ENCODE results near the gene POMT2.

The POMT2 gene

DNA sequence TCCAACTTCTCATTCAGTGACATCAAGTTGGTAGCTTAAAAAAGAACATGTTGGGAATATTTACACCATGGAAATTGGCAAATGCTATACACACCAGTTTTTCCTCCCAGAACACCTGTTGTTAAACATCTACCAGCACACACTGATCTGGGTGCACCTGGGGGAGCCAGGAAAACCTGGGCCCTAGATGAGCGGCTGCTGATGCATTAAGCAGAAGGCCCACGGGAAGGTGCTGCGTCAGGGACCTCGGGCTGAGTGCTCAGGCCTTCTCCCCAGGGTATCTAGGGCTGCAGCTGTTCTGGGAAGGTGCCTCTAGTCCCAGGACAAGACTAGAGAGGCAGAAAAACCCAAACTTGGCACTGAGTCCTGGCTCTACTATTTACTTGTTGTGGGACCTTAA, 46.9 kb downstream of the POMT2 start:
- no peak for DNase-seq (ENCODE audit: low read depth)
- H3K4me3 ChIP-seq (ENCODE audit: low read depth, low read length) = no peak overlapping the region
- TF ChIP-seq POLR2A (IDR thresholded peaks at IDR 0.05; ENCODE audit: extremely low read depth, insufficient read length) = no peak
- TF ChIP-seq MAX (IDR thresholded peaks at IDR 0.05; ENCODE audit: low read depth, low read length) = no peak
- no peak for TF ChIP-seq MYC (IDR thresholded peaks at IDR 0.05; ENCODE audit: low read depth, low read length)
- TF ChIP-seq, protein P1, sequence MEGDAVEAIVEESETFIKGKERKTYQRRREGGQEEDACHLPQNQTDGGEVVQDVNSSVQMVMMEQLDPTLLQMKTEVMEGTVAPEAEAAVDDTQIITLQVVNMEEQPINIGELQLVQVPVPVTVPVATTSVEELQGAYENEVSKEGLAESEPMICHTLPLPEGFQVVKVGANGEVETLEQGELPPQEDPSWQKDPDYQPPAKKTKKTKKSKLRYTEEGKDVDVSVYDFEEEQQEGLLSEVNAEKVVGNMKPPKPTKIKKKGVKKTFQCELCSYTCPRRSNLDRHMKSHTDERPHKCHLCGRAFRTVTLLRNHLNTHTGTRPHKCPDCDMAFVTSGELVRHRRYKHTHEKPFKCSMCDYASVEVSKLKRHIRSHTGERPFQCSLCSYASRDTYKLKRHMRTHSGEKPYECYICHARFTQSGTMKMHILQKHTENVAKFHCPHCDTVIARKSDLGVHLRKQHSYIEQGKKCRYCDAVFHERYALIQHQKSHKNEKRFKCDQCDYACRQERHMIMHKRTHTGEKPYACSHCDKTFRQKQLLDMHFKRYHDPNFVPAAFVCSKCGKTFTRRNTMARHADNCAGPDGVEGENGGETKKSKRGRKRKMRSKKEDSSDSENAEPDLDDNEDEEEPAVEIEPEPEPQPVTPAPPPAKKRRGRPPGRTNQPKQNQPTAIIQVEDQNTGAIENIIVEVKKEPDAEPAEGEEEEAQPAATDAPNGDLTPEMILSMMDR (IDR thresholded peaks at IDR 0.05; ENCODE audit: low read depth, low read length) = no peak

- no peak for TF ChIP-seq MAX (IDR thresholded peaks at IDR 0.05; ENCODE audit: low read depth, low read length)
- TF ChIP-seq POLR2A (IDR thresholded peaks at IDR 0.05; ENCODE audit: extremely low read depth, insufficient read length) = no peak
- no peak for TF ChIP-seq MYC (IDR thresholded peaks at IDR 0.05; ENCODE audit: low read depth, low read length)
- TF ChIP-seq, protein P1 (IDR thresholded peaks at IDR 0.05; ENCODE audit: low read depth, low read length) = no peak
- no peak for DNase-seq (ENCODE audit: low read depth)
- H3K4me3 ChIP-seq (ENCODE audit: low read depth, low read length) = no peak overlapping the region
Measured at GRCh38 chr14:77272261-77272660, 48.4 kb downstream of the POMT2 start.

DNA sequence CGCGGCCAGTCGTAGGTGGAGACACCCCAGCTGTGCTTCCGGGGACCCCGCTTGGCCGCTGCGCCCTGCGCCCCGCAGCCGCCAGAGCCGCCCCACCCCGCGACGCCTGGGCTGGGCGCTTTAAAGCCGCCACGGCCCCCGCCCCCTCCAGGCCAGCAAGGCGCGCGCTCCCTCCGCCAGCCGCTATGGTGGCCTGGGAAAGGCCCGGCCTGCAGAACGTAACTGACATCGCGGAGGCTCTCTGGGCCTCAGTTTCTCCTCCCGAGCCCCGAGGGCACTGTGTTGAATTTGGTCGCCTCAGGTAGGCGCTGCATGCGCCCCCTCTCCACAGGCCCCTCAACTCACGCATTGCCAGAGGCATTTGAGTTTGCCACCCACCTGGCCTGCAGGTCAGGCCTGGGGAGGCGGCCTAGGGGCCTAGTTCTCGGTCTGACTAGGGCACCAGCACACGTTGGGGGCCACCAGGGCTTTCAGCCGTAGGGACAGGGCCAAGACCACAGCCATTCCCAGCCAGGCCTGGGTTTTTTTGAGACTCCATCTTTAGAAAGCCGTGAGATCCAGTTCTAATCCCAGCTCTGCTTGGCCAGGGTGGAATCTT, 49.5 kb downstream of the POMT2 start, which contains the start of gene NGB:
Gene NGB (minus strand): TSS at position 94 of the 598 bp plus-strand sequence. CDS start 269 bp downstream, outside the sequence.
- H3K4me3 ChIP-seq (ENCODE audit: low read depth, low read length) = no peak within 1 kb of the TSS
- TF ChIP-seq MAX (IDR thresholded peaks at IDR 0.05; ENCODE audit: low read depth, low read length) = no peak
- TF ChIP-seq, protein P1 (IDR thresholded peaks at IDR 0.05; ENCODE audit: low read depth, low read length) = no peak

DNA sequence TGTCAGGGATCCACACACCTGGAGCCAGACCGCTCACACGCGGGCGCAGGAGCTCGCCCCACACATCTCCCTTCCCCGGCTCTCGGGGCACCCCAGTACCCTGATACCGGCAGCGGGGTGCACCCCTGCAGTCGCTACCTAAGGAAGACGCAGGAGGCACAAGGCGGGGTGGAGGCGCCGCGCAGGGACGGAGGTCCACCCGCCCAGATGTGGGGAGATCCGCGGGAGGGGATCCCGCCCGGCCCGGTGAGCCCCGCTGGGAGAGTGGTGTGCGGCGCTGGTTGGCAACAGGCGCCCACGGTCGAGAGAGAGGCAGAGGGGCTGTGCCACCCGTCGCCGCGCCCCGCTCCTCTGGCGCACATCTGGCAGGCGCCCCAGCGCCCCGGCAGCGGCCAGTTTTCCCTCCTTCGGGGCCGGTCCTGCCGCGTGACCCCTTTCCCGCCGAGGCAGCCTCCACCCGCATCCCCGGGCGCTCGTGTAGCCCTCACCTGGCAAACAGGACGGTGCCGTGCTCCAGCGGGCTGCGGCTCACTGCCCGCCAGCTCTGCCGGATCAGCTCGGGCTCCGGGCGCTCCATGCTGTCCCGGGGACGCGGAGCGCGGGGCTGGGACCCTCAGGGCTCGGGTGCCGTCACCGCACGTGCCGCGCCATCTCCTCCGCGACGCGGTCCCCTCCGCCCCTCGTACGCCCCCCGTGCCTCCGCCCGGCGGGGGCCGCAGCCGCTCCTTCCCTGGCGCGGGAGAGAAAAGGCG, 50.1 kb downstream of the POMT2 start:
- no peak for TF ChIP-seq POLR2A (IDR thresholded peaks at IDR 0.05; ENCODE audit: extremely low read depth, insufficient read length)
- no peak for TF ChIP-seq MYC (IDR thresholded peaks at IDR 0.05; ENCODE audit: low read depth, low read length)
- no peak for TF ChIP-seq MAX (IDR thresholded peaks at IDR 0.05; ENCODE audit: low read depth, low read length)
- TF ChIP-seq, protein P1 (IDR thresholded peaks at IDR 0.05; ENCODE audit: low read depth, low read length) = no peak
- H3K4me3 ChIP-seq (ENCODE audit: low read depth, low read length) = no peak overlapping the region
- DNase-seq (ENCODE audit: low read depth) = no peak

More for the DNA sequence above, 49.5 kb downstream of the POMT2 start, which contains the start of gene NGB:
- DNase-seq (ENCODE audit: low read depth) = no peak

DNA sequence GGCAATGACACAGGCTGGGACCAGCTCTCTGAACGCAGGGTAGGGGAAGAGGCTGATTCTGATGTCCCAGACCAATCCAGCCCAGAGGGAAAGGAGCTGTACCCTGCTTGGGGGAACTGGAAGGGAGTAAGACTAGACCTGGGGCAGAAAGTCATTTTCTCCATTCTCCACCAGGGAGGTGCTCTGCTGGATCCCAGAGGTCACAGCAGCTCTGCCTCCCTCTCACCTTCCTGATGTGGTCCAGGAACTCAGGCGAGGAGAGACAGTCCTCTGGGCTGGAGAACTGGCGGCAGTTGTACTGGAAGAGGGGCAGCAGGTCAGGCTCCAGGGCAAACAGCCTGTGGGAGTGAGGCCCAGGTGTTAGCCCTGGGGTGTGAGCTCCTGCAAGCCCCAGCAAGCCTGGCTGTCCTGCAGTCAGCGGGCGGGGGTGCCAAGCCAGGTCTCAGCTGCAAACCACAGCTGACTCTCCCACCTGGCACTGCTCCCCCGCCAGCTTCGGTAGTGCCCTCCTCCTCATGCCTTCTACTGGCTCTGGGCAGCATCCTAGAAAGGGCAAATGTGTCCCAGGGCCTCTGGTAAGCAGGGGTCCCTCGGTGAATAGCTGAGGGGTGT, 51.6 kb downstream of the POMT2 start:
- no peak overlapping the region for H3K4me3 ChIP-seq (ENCODE audit: low read depth, low read length)
- TF ChIP-seq MAX (IDR thresholded peaks at IDR 0.05; ENCODE audit: low read depth, low read length) (no peak), POLR2A (IDR thresholded peaks at IDR 0.05; ENCODE audit: extremely low read depth, insufficient read length) (no peak), MYC (IDR thresholded peaks at IDR 0.05; ENCODE audit: low read depth, low read length) (no peak)
- TF ChIP-seq, protein P1 (IDR thresholded peaks at IDR 0.05; ENCODE audit: low read depth, low read length) = no peak
- no peak for DNase-seq (ENCODE audit: low read depth)
